Endothelial cell of umbilical vein (primary cell): Measurements from ENCODE around the gene EML3.

ENCODE experiments used
- POLR2A ChIP-seq: IDR thresholded peaks from 2 replicates; pipeline ENCODE4 v1.6.1; 2012; ENCODE audit warnings: low read depth, mild to moderate bottlenecking, control low read depth, low read length
- TF ChIP-seq, protein P1 (sequence below), 2 donors: IDR thresholded peaks; 1 replicate in 1 of 2; 2 replicates in 1 of 2; pipeline ENCODE4 v1.5.1; 2011; ENCODE audit warnings: low read length in 2 of 2, mild to moderate bottlenecking in 2 of 2, moderate library complexity in 2 of 2, control low read depth in 1 of 2, inconsistent platforms in 1 of 2, low read depth in 1 of 2; ENCODE audit not compliant: insufficient read depth in 1 of 2; ENCODE audit errors: extremely low read depth in 1 of 2

DNA sequence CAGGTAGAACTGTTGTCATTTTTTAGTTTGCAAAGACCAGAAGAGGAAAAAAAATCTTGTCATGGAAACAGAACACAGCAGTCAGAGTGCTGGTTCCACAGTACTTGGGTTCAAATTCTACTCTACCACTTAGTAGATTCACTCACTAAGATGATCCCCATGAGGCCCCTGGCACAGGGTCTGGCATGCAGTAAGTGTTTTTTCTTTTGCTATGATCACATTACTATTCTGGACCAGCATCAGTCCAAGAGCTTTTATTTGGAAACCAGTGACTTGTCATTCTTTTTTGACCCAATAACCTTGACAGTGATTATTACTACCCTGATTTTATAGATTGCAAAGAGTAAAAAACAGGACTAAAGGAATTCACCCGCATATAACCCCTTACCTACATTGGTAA, 43.0 kb downstream of the EML3 start:
- TF ChIP-seq, protein P1, sequence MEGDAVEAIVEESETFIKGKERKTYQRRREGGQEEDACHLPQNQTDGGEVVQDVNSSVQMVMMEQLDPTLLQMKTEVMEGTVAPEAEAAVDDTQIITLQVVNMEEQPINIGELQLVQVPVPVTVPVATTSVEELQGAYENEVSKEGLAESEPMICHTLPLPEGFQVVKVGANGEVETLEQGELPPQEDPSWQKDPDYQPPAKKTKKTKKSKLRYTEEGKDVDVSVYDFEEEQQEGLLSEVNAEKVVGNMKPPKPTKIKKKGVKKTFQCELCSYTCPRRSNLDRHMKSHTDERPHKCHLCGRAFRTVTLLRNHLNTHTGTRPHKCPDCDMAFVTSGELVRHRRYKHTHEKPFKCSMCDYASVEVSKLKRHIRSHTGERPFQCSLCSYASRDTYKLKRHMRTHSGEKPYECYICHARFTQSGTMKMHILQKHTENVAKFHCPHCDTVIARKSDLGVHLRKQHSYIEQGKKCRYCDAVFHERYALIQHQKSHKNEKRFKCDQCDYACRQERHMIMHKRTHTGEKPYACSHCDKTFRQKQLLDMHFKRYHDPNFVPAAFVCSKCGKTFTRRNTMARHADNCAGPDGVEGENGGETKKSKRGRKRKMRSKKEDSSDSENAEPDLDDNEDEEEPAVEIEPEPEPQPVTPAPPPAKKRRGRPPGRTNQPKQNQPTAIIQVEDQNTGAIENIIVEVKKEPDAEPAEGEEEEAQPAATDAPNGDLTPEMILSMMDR (IDR thresholded peaks at IDR 0.05; ENCODE audit: extremely low read depth in 1 of 2, insufficient read depth in 1 of 2, low read depth in 1 of 2, low read length in 2 of 2): no peak
- TF ChIP-seq POLR2A: no peak
